OCI-LY7 (cell line): Measurements from ENCODE around the gene NPIPB6. TPM values are rescaled to one million over a fixed set of nuclear protein-coding genes. Genes with fewer than 3 reads are reported as not detected.
"Not testable (repeated sequence)": the region's sequence is repeated elsewhere in the genome, so short reads cannot be mapped to it uniquely, and the experiment has no call there.

Experiments
- BruUV-seq: library from RNA; stranded (reverse); fragments of 400-500 nt; replicated peaks from 2 replicates; lab custom pipeline; 2021; lab: Mats Ljungman, UMichigan
- CTCF ChIA-PET: fragments of 300-600 bp; sonication (Branson Sonifier 250); formaldehyde crosslinking; loops from one replicate; lab custom pipeline; 2022; ENCODE audit warnings: antibody characterized with exemption; ENCODE audit not compliant: unreplicated experiment; lab: Charles Lee
- POLR2A ChIA-PET: fragments of 300-600 bp; sonication (Branson Sonifier 250); formaldehyde crosslinking; loops from one replicate; lab custom pipeline; 2022; ENCODE audit warnings: antibody characterized with exemption; lab: Charles Lee
- DNase-seq: peaks from one replicate; pipeline ENCODE4 v3.0.0-alpha.2; 2015; ENCODE audit warnings: low spot score
- H2AFZ ChIP-seq: fragments of 200-600 bp; sonication (generic), shearing (Covaris generic); 2 replicates; pipeline ENCODE4 v1.6.1; 2014; ENCODE audit warnings: mild to moderate bottlenecking, antibody characterized with exemption, low read length, moderate library complexity
- H3K27ac ChIP-seq: fragments of 200-600 bp; sonication (generic); 2 replicates; pipeline ENCODE4 v1.5.1; 2014; ENCODE audit warnings: mixed run types, low read depth, mild to moderate bottlenecking, moderate library complexity, low read length, inconsistent platforms; ENCODE audit not compliant: poor library complexity, severe bottlenecking
- H3K36me3 ChIP-seq: fragments of 200-600 bp; sonication (generic); 2 replicates; pipeline ENCODE4 v1.6.1; 2014; ENCODE audit warnings: mild to moderate bottlenecking, antibody characterized with exemption, low read length, moderate library complexity, mixed read lengths; ENCODE audit not compliant: insufficient read depth
- H3K4me1 ChIP-seq: fragments of 200-600 bp; sonication (generic); 2 replicates; pipeline ENCODE4 v1.5.1; 2014; ENCODE audit warnings: mild to moderate bottlenecking, low read length; ENCODE audit not compliant: insufficient read depth, poor library complexity, severe bottlenecking
- H3K4me2 ChIP-seq: fragments of 200-600 bp; sonication (generic); 2 replicates; pipeline ENCODE4 v1.6.1; 2014; ENCODE audit warnings: mild to moderate bottlenecking, low read length
- H3K4me3 ChIP-seq: fragments of 200-600 bp; sonication (generic); 2 replicates; pipeline ENCODE4 v1.5.1; 2014; ENCODE audit warnings: mild to moderate bottlenecking, low read depth, low read length; ENCODE audit not compliant: poor library complexity, severe bottlenecking
- H3K79me2 ChIP-seq: fragments of 200-600 bp; sonication (generic); 2 replicates; pipeline ENCODE4 v1.6.1; 2016; ENCODE audit warnings: low read depth, mild to moderate bottlenecking, low read length, moderate library complexity, mixed read lengths; ENCODE audit not compliant: insufficient read depth
- H3K9me2 ChIP-seq: fragments of 200-600 bp; sonication (generic); 2 replicates; pipeline ENCODE4 v1.6.1; 2016; ENCODE audit warnings: mild to moderate bottlenecking, low read length, mixed read lengths; ENCODE audit not compliant: insufficient read depth
- H3K9me3 ChIP-seq: fragments of 200-600 bp; sonication (generic); 2 replicates; pipeline ENCODE4 v1.6.1; 2014; ENCODE audit warnings: mild to moderate bottlenecking, mixed run types, low read length, mixed read lengths
- H4K20me1 ChIP-seq: fragments of 200-600 bp; sonication (generic); 2 replicates; pipeline ENCODE4 v1.6.1; 2014; ENCODE audit warnings: mild to moderate bottlenecking, antibody characterized with exemption, low read length, moderate library complexity, mixed read lengths; ENCODE audit not compliant: insufficient read depth
- intact Hi-C: fragments of 100-400 bp; cut with micrococcal nuclease; formaldehyde crosslinking; loops from one replicate; pipeline ENCODE4 v1.10.0; 2022; ENCODE audit not compliant: unreplicated experiment
- total RNA-seq, 2 experiments: library from RNA; depleted of rRNA in 1 of 2; stranded (reverse); fragments of >200 nt in 1 of 2; shearing (Covaris generic) in 1 of 2; gene quantifications; 2 replicates each; pipeline ENCODE4 v1.2.3, GENCODE V29; 2014 to 2022

NPIPB6 gene
- total RNA-seq, 2 experiments from 2014 or later = 5.3 to 16.1 TPM

DNA sequence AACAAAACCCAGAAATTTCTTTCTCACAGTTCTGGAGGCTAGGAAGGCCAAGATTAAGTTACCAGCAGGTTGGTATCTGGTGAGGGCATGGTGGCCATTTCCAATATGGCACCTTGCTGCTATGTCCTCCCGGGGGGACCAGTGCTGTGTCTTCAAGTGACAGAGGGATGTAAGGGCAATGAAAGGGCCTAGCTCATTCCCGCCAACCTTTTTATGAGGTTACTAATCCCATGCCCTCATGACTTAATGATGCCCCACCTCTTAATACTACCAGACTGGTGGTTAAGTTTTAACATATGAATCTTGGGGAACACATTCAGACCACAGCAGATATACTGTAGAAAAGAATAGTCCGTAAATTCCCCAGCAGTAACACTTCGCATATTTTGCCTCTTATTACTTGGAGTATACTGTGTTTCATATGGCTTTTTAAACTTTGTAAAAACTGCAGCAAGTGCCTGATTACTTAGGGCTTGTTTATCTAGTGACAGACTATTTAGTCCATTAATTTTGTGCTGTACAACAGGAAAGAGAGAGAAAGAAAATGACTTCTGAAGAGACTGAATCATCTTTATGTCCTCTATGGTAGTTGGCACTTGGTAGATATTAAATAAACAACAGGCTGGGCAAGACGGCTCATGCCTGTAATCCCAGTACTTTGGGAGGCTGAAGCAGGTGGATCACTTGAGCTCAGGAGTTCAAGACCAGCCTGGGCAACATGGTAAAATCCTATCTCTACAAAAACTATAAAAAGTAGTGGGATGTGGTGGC, 26.2 kb downstream of the NPIPB6 start:
- CTCF ChIA-PET, H3K36me3 ChIP-seq, H3K4me2 ChIP-seq, H3K9me3 ChIP-seq, H3K4me1 ChIP-seq, POLR2A ChIA-PET, BruUV-seq, H4K20me1 ChIP-seq, H3K4me3 ChIP-seq, H3K79me2 ChIP-seq, DNase-seq, H3K27ac ChIP-seq, intact Hi-C loops, H3K9me2 ChIP-seq, H2AFZ ChIP-seq: not testable (repeated sequence)

DNA sequence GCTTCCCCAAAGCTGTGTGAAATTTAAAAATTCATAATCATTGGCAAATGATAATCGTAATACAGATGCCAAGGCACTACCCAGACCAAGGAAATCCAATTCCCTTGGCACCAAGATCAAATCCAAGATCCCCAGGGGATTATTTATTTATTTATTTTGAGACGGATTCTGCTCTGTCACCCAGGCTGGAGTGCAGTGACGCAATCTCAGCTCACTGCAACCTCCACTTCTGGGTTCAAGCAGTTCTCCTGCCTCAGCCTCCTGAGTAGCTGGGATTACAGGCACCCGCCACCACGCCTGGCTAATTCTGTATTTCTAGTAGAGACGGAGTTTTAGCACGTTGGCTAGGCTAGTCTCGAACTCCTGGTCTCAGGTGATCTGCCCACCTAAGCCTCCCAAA, 27.6 kb downstream of the NPIPB6 start:
- H3K4me2 ChIP-seq, H3K27ac ChIP-seq, H3K9me2 ChIP-seq, H4K20me1 ChIP-seq, H3K9me3 ChIP-seq, BruUV-seq, H3K79me2 ChIP-seq, intact Hi-C loops, H3K36me3 ChIP-seq, H3K4me3 ChIP-seq, H2AFZ ChIP-seq, H3K4me1 ChIP-seq, CTCF ChIA-PET, DNase-seq, POLR2A ChIA-PET: not testable (repeated sequence)

DNA sequence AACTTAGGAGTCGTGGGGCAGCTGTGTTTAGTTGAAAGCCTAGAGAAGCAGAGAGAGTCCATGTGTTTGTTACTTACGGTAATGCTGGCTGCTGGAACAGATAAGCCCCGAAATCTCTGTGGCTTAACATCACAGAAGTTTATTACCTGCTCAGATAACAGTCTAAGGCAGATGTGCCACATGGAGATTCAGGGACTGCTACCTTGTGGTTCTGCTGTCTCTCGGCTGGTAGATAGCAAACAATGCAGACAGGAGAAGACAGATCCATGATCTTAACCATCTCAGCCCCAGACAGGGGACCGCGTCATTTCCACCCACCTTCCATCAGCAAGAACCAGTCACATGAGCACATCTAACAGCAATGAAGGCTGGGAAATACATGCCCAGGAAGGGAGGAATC, 30.7 kb downstream of the NPIPB6 start:
- H3K4me1 ChIP-seq = not testable (repeated sequence)

DNA sequence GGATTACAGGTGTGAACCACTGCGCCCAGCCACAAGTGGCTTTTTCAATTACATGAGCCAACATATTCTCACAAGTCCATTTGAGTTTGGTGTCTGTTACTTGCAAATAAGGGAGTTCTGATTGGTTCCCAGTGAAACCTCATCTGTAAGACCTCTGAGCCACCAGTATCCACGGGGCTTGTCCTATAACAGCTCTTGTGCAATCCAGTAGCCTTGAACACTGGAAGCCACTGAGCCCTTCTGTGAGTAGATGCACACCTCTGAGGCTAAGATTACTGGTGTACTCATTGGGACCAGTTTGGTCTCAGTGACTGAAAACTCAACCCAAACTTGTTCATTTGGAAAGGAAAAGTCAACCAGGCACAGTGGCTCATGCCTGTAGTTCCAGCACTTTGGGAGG, 32.3 kb downstream of the NPIPB6 start:
- H3K79me2 ChIP-seq, H3K9me3 ChIP-seq, H3K27ac ChIP-seq, H3K36me3 ChIP-seq, DNase-seq, H3K4me1 ChIP-seq, CTCF ChIA-PET, H2AFZ ChIP-seq, BruUV-seq, H3K4me3 ChIP-seq, H3K9me2 ChIP-seq, H4K20me1 ChIP-seq, intact Hi-C loops, POLR2A ChIA-PET, H3K4me2 ChIP-seq: not testable (repeated sequence)

More for the DNA sequence above, 30.7 kb downstream of the NPIPB6 start:
- H3K9me3 ChIP-seq, H3K79me2 ChIP-seq, POLR2A ChIA-PET, H3K4me3 ChIP-seq, intact Hi-C loops, H3K9me2 ChIP-seq, CTCF ChIA-PET, H3K27ac ChIP-seq, H3K36me3 ChIP-seq, BruUV-seq, H3K4me2 ChIP-seq, H2AFZ ChIP-seq, H4K20me1 ChIP-seq, DNase-seq: not testable (repeated sequence)

DNA sequence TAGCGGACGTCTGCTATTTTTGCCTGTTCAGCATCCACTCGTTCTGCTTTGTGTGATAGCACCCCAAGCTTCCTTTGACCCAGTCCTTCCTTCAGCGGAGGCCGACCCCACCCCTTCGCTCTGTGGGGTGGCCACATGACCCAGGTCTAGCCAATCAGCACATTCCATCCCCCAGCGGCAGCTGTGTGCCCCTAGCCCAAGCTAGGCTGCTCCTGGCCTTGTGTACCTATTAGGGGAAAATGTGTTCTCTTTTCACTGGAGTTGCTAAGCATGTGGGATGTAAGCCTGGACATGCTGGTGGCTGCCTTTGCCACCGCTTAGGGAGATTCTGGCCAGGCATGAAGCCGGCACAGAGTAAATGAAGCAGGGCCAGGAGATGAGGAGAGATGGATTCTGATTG, 33.1 kb downstream of the NPIPB6 start:
- H3K9me2 ChIP-seq, H3K36me3 ChIP-seq, H3K27ac ChIP-seq, BruUV-seq, H3K79me2 ChIP-seq, H3K9me3 ChIP-seq, POLR2A ChIA-PET, H3K4me3 ChIP-seq, H4K20me1 ChIP-seq, H3K4me1 ChIP-seq, CTCF ChIA-PET, intact Hi-C loops: not testable (repeated sequence)
- H3K4me2 ChIP-seq = 0 out of 2 replicates have a peak overlapping the region, but pooled peaks have one; percentile 9
- DNase-seq = peak; percentile 68
- H2AFZ ChIP-seq = peak overlapping the region; percentile 65; the same call in 1 of the 2 replicates
